Liver (tissue), 9 donors: ENCODE results near the gene IRF2. TPM values are rescaled to one million over a fixed set of nuclear protein-coding genes. Genes with fewer than 3 reads are reported as not detected.

Experiments
- DNase-seq: peaks from one replicate; pipeline ENCODE4 v3.0.0-alpha.2; 2017; ENCODE audit warnings: low spot score
- H3K27ac ChIP-seq, 2 donors: one replicate each; pipeline ENCODE4 v1.7.0; 2013; ENCODE audit warnings: inconsistent platforms in 2 of 2, low read length in 2 of 2, control low read depth in 1 of 2, low read depth in 1 of 2, mild to moderate bottlenecking in 1 of 2
- H3K27me3 ChIP-seq, 4 donors: one replicate each; pipeline versions ENCODE4 v1.6.1 to v1.7.0; 2013; ENCODE audit warnings: low read length in 3 of 4, inconsistent platforms in 1 of 4, mild to moderate bottlenecking in 1 of 4, moderate library complexity in 1 of 4; ENCODE audit not compliant: control insufficient read depth in 4 of 4, insufficient read depth in 4 of 4
- H3K36me3 ChIP-seq, 4 donors: one replicate each; pipeline versions ENCODE4 v1.6.1 to v1.7.0; 2013; ENCODE audit warnings: low read length in 3 of 4, mild to moderate bottlenecking in 3 of 4, low read depth in 1 of 4, moderate library complexity in 1 of 4; ENCODE audit not compliant: control insufficient read depth in 4 of 4, insufficient read depth in 3 of 4
- H3K4me1 ChIP-seq, 4 donors: one replicate each; pipeline versions ENCODE4 v1.6.1 to v1.7.0; 2013; ENCODE audit warnings: low read length in 3 of 4, mild to moderate bottlenecking in 3 of 4, moderate library complexity in 1 of 4; ENCODE audit not compliant: control insufficient read depth in 4 of 4, insufficient read depth in 4 of 4
- H3K4me3 ChIP-seq, 3 donors: one replicate each; pipeline versions ENCODE4 v1.6.1 to v1.7.0; 2013; ENCODE audit warnings: low read length in 3 of 3, control low read depth in 1 of 3, low read depth in 1 of 3, mild to moderate bottlenecking in 1 of 3
- H3K9ac ChIP-seq, 2 donors: one replicate each; pipeline ENCODE4 v1.7.0; 2013; ENCODE audit warnings: low read length in 2 of 2, mild to moderate bottlenecking in 2 of 2, moderate library complexity in 2 of 2, control low read depth in 1 of 2, low read depth in 1 of 2
- H3K9me3 ChIP-seq, 4 donors: one replicate each; pipeline versions ENCODE4 v1.6.1 to v1.7.0; 2013; ENCODE audit warnings: low read length in 3 of 4; ENCODE audit not compliant: control insufficient read depth in 4 of 4
- ATF3 ChIP-seq: IDR thresholded peaks from 2 replicates; pipeline ENCODE4 v1.6.1; 2016; ENCODE audit warnings: antibody characterized with exemption
- CTCF ChIP-seq: fragments of 150-350 bp; IDR thresholded peaks from 2 replicates; pipeline ENCODE4 v1.5.1; 2017; ENCODE audit warnings: improper control_type of control experiment, low read depth, low read length; ENCODE audit not compliant: missing input control
- EGR1 ChIP-seq, 2 donors: IDR thresholded peaks; 2 replicates each; pipeline ENCODE4 v1.6.1; 2016 to 2018; ENCODE audit warnings: antibody characterized with exemption in 2 of 2, low read depth in 2 of 2
- FOXA1 ChIP-seq: IDR thresholded peaks from 2 replicates; pipeline ENCODE4 v1.6.1; 2016; ENCODE audit warnings: antibody characterized with exemption
- FOXA2 ChIP-seq: IDR thresholded peaks from 2 replicates; pipeline ENCODE4 v1.6.1; 2016; ENCODE audit warnings: antibody characterized with exemption
- GABPA ChIP-seq, 2 donors: IDR thresholded peaks in 1 of 2; conservative IDR thresholded peaks in 1 of 2; 2 replicates each; pipeline ENCODE4 v1.6.1; 2016; ENCODE audit warnings: antibody characterized with exemption in 2 of 2, mild to moderate bottlenecking in 1 of 2, moderate library complexity in 1 of 2
- HNF4A ChIP-seq, 2 donors: conservative IDR thresholded peaks; 2 replicates each; pipeline ENCODE4 v1.6.1; 2016; ENCODE audit warnings: antibody characterized with exemption in 2 of 2, mild to moderate bottlenecking in 2 of 2
- HNF4G ChIP-seq: IDR thresholded peaks from 2 replicates; pipeline ENCODE4 v1.6.1; 2016; ENCODE audit warnings: antibody characterized with exemption
- JUND ChIP-seq, 2 donors: IDR thresholded peaks; 2 replicates each; pipeline ENCODE4 v1.6.1; 2016; ENCODE audit warnings: antibody characterized with exemption in 2 of 2
- NR2F2 ChIP-seq: IDR thresholded peaks from 2 replicates; pipeline ENCODE4 v1.6.1; 2016; ENCODE audit warnings: antibody characterized with exemption
- RAD21 ChIP-seq, 2 donors: IDR thresholded peaks; 2 replicates each; pipeline ENCODE4 v1.6.1; 2016; ENCODE audit warnings: antibody characterized with exemption in 2 of 2, mild to moderate bottlenecking in 2 of 2
- REST ChIP-seq: IDR thresholded peaks from 2 replicates; pipeline ENCODE4 v1.6.1; 2016; ENCODE audit warnings: antibody characterized with exemption, mild to moderate bottlenecking
- RXRA ChIP-seq, 2 donors: IDR thresholded peaks; 2 replicates each; pipeline ENCODE4 v1.6.1; 2017 to 2018; ENCODE audit warnings: antibody characterized with exemption in 2 of 2, mild to moderate bottlenecking in 1 of 2
- SP1 ChIP-seq: IDR thresholded peaks from 2 replicates; pipeline ENCODE4 v1.6.1; 2018; ENCODE audit warnings: antibody characterized with exemption, mild to moderate bottlenecking
- TAF1 ChIP-seq: conservative IDR thresholded peaks from 2 replicates; pipeline ENCODE4 v1.6.1; 2016; ENCODE audit warnings: antibody characterized with exemption, mild to moderate bottlenecking
- YY1 ChIP-seq: IDR thresholded peaks from 2 replicates; pipeline ENCODE4 v1.6.1; 2016; ENCODE audit warnings: antibody characterized with exemption, mild to moderate bottlenecking
- ZBTB33 ChIP-seq: IDR thresholded peaks from 2 replicates; pipeline ENCODE4 v1.6.1; 2016; ENCODE audit warnings: antibody characterized with exemption
- WGBS: extraction: QIAGEN DNeasy Blood & Tissue Kit; methylation state at CpG from one replicate; pipeline ENCODE4 v1.1.7; 2013; 5-methylcytosine and 5-hydroxymethylcytosine counted together
- polyA plus RNA-seq, 2 donors: library from polyadenylated mRNA; stranded (reverse) in 1 of 2; unstranded in 1 of 2; fragments of 200-250 nt in 1 of 2; fragments of >200 nt in 1 of 2; fragmentation: Nextera tagmentation in 1 of 2; extraction: Ambion mirVana in 1 of 2; gene quantifications; one replicate each; pipeline versions ENCODE4 v1.2.1 to v1.2.3, GENCODE V29; 2013 to 2015
- total RNA-seq, 2 donors: library from RNA; depleted of rRNA; stranded (reverse); fragments of >200 nt; gene quantifications; one replicate each; pipeline ENCODE4 v1.2.3, GENCODE V29; 2014
- TF ChIP-seq, protein P1 (sequence below): IDR thresholded peaks from 2 replicates; pipeline ENCODE4 v1.6.1; 2016; ENCODE audit warnings: antibody characterized with exemption
- donor health status: healthy.
- donor health status: healthy.
- donor health status: healthy.
- donor health status: healthy.
- donor health status: healthy.

IRF2 gene
- total and polyA plus RNA-seq, 4 donors = 12.9 to 25.5 (median 22.2) TPM

GRCh38 chr4:184355111-184355604 lies 119.2 kb downstream of the IRF2 start:
- 30% methylated on average over 2 of the region's 2 CpGs for WGBS
- Histone ChIP-seq H3K4me1 (peaks cover 11 to 33% (median 18%) of the 10 kb centered on the region in 4 donors), H3K36me3 (peaks cover 0 to 3% (median 0%) of the 10 kb centered on the region in 4 donors), H3K9me3 (no peaks in the 10 kb centered on the region), H3K4me3 (no peak overlapping the region), H3K9ac (peak overlapping the region in 1 of 2 donors; percentile 43), H3K27me3 (no peaks in the 10 kb centered on the region), H3K27ac (peak overlapping the region; percentile 69 to 79)
- peak; percentile 54 for DNase-seq
- TF ChIP-seq HNF4G = no peak
- TF ChIP-seq RAD21 (IDR thresholded peaks at IDR 0.05) = peak; percentile 65 to 72
- peak; percentile 80 for TF ChIP-seq SP1
- TF ChIP-seq ZBTB33 = peak; percentile 35
- TF ChIP-seq GABPA (IDR thresholded peaks at IDR 0.05 in 1 of 2, conservative IDR thresholded peaks at IDR 0.05 in 1 of 2) = peak; percentile 60 to 79
- TF ChIP-seq CTCF = no peak
- TF ChIP-seq YY1 = peak; percentile 69
- peak; percentile 60 to 68 for TF ChIP-seq RXRA (IDR thresholded peaks at IDR 0.05)
- peak; percentile 28 to 51 for TF ChIP-seq HNF4A (conservative IDR thresholded peaks at IDR 0.05)
- TF ChIP-seq ATF3 = no peak
- TF ChIP-seq NR2F2 = peak; percentile 87
- peak; percentile 50 for TF ChIP-seq FOXA1
- TF ChIP-seq TAF1 = no peak
- peak; percentile 53 for TF ChIP-seq REST
- TF ChIP-seq, protein P1, sequence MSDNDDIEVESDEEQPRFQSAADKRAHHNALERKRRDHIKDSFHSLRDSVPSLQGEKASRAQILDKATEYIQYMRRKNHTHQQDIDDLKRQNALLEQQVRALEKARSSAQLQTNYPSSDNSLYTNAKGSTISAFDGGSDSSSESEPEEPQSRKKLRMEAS = peak; percentile 99
- no peak for TF ChIP-seq FOXA2
- TF ChIP-seq EGR1 (IDR thresholded peaks at IDR 0.05; ENCODE audit: low read depth in 2 of 2) = peak; percentile 92 to 93
- TF ChIP-seq JUND (IDR thresholded peaks at IDR 0.05) = peak; percentile 41 to 55
